ENCODE measurements around the gene PLSCR4. TPM values are rescaled to one million over a fixed set of nuclear protein-coding genes. Genes with fewer than 3 reads are reported as not detected.

Gene PLSCR4
- polyA plus RNA-seq, 2 of the 4 experiments (the other 2 are of a cell fraction), result 8.3 to 17.2 TPM

DNA sequence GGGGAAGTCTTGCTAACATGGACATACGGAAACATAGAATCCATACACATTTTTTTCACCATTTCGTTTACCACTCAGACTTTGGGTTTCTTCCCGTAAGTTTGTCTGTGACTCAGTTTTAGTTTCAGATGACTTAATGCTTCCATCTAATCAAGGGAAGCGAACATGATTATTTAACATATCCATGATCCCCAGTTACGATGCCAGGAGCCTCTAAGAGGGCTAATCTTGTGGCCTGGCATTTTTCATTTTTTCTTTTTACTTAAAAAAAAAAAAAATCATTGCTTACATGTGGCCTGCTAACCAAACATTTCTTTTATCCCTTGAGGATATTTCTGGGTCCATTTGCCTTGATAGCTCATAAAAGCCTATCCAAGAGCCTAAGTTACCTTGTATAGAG, 69.7 kb downstream of the PLSCR4 start:
- ATAC-seq (no peak), FAIRE-seq (no peak), DNase-seq (ENCODE audit: low read depth in 1 of 2, low spot score in 1 of 2) (no peak)
- no peak for TF ChIP-seq HMGXB4 (CRISPR knock-in tag; IDR thresholded peaks at IDR 0.05; ENCODE audit: borderline replicate concordance)
- no peak for TF ChIP-seq CTCF (IDR thresholded peaks at IDR 0.05)
- no peak for TF ChIP-seq NFE2L2 (conservative IDR thresholded peaks at IDR 0.05; ENCODE audit: low read length)
- no peak for TF ChIP-seq ZSCAN20 (CRISPR knock-in tag; IDR thresholded peaks at IDR 0.05)
- no peak for TF ChIP-seq MAX (IDR thresholded peaks at IDR 0.05)
- TF ChIP-seq RAD21 (conservative IDR thresholded peaks at IDR 0.05 in 1 of 2, IDR thresholded peaks at IDR 0.05 in 1 of 2), result no peak
- no peak for TF ChIP-seq CBX8 (IDR thresholded peaks at IDR 0.05)
- TF ChIP-seq GATA3 (IDR thresholded peaks at IDR 0.05; ENCODE audit: borderline replicate concordance), result no peak
- no peak for TF ChIP-seq BHLHE40 (IDR thresholded peaks at IDR 0.05; ENCODE audit: low read depth, low read length)
- TF ChIP-seq FOXS1 (CRISPR knock-in tag; IDR thresholded peaks at IDR 0.05), result no peak
- no peak for TF ChIP-seq ESRRA (IDR thresholded peaks at IDR 0.05; ENCODE audit: borderline replicate concordance, low read length)
- TF ChIP-seq POLR2A (IDR thresholded peaks at IDR 0.05; ENCODE audit: low read length), result no peak
- no peak for TF ChIP-seq JUNB (IDR thresholded peaks at IDR 0.05)
- no peak for TF ChIP-seq NR3C1 (IDR thresholded peaks at IDR 0.05)
- TF ChIP-seq EHF (CRISPR knock-in tag; IDR thresholded peaks at IDR 0.05), result no peak
- no peak overlapping the region for H3K27ac ChIP-seq
- no peak overlapping the region for H3K4me2 ChIP-seq
- H3K4me1 ChIP-seq, result peaks cover 23% of the 10 kb centered on the region
- H3K4me3 ChIP-seq, result no peak overlapping the region
- no peaks in the 10 kb centered on the region for H3K9me3 ChIP-seq
- ChIA-PET CTCF (interaction anchor here (0.6 to 2.5 kb wide), 2 partner anchors 21 to 116 kb away, joined by 3 to 11 read pairs; no protein-coding TSS in a partner anchor), POLR2A (no interaction called here)
- 85% methylated on average over 5 of the region's 5 CpGs for WGBS (ENCODE audit: missing lambda C conversion rate)

GRCh38 chr3:146180376-146180775, 70.5 kb downstream of the PLSCR4 start:
- ATAC-seq, result no peak
- no peak overlapping the region for H3K4me3 ChIP-seq
- CTCF ChIA-PET, result interaction anchor here (2.5 kb wide), 1 partner anchor 115 kb away, joined by 11 read pairs; no protein-coding TSS in a partner anchor
- DNase-seq (ENCODE audit: low read depth in 1 of 2, low spot score in 1 of 2), result no peak
- no peak for FAIRE-seq
- peaks cover 14% of the 10 kb centered on the region for H3K4me1 ChIP-seq
- no peak overlapping the region for H3K4me2 ChIP-seq
- 95% methylated on average over 6 of the region's 6 CpGs for WGBS (ENCODE audit: missing lambda C conversion rate)
- H3K27ac ChIP-seq, result no peak overlapping the region
- H3K9me3 ChIP-seq, result no peaks in the 10 kb centered on the region
- TF ChIP-seq GATA3 (IDR thresholded peaks at IDR 0.05; ENCODE audit: borderline replicate concordance) (no peak), NPAS2 (CRISPR knock-in tag; IDR thresholded peaks at IDR 0.05; ENCODE audit: borderline replicate concordance) (no peak), FOSL2 (IDR thresholded peaks at IDR 0.05) (no peak), FOSL2 (CRISPR knock-in tag; IDR thresholded peaks at IDR 0.05) (no peak), HOXA7 (CRISPR knock-in tag; IDR thresholded peaks at IDR 0.05) (no peak), FOSB (CRISPR knock-in tag; IDR thresholded peaks at IDR 0.05) (no peak), POLR2AphosphoS2 (conservative IDR thresholded peaks at IDR 0.05; ENCODE audit: low read length) (no peak), EHF (CRISPR knock-in tag; IDR thresholded peaks at IDR 0.05) (no peak), SREBF2 (IDR thresholded peaks at IDR 0.05) (no peak), JUNB (IDR thresholded peaks at IDR 0.05) (no peak), HDAC2 (IDR thresholded peaks at IDR 0.05) (no peak), EP300 (IDR thresholded peaks at IDR 0.05) (no peak), PHF8 (IDR thresholded peaks at IDR 0.05; ENCODE audit: borderline replicate concordance, low read depth) (no peak), ZC3H11A (IDR thresholded peaks at IDR 0.05) (no peak), RNF2 (IDR thresholded peaks at IDR 0.05; ENCODE audit: borderline replicate concordance, low read depth) (no peak), FOXS1 (CRISPR knock-in tag; IDR thresholded peaks at IDR 0.05) (no peak), RAD21 (conservative IDR thresholded peaks at IDR 0.05 in 1 of 2, IDR thresholded peaks at IDR 0.05 in 1 of 2) (no peak), TP53 (CRISPR knock-in tag; IDR thresholded peaks at IDR 0.05) (no peak), EHMT2 (IDR thresholded peaks at IDR 0.05; ENCODE audit: low read depth) (no peak)
- TF ChIP-seq, protein P1, sequence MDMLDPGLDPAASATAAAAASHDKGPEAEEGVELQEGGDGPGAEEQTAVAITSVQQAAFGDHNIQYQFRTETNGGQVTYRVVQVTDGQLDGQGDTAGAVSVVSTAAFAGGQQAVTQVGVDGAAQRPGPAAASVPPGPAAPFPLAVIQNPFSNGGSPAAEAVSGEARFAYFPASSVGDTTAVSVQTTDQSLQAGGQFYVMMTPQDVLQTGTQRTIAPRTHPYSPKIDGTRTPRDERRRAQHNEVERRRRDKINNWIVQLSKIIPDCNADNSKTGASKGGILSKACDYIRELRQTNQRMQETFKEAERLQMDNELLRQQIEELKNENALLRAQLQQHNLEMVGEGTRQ (IDR thresholded peaks at IDR 0.05), result no peak
- POLR2A ChIA-PET, result no interaction called here

All from A549 (cell line).